ENCODE data around the gene MAEA. TPM values are rescaled to one million over a fixed set of nuclear protein-coding genes. Genes with fewer than 3 reads are reported as not detected.

Gene MAEA
- polyA plus RNA-seq, 3 donors: 34.3 to 83.5 (median 37.7) TPM

- Histone ChIP-seq H3K4me2 (replicated peaks; ENCODE audit: extremely low read depth, low read length, poor library complexity, severe bottlenecking) (no peak overlapping the region), H3K36me3 (replicated peaks in 1 of 2; ENCODE audit: control insufficient read depth in 1 of 2, insufficient read depth in 2 of 2, low read length in 2 of 2) (no peaks in the 10 kb centered on the region), H3K27ac (ENCODE audit: low read depth in 1 of 2, low read length in 2 of 2) (no peak overlapping the region), H3K27me3 (ENCODE audit: control insufficient read depth in 2 of 2, insufficient read depth in 2 of 2, low read length in 2 of 2) (no peaks in the 10 kb centered on the region), H3K79me2 (ENCODE audit: insufficient read depth, low read length) (peaks cover 13% of the 10 kb centered on the region), H4K20me1 (ENCODE audit: insufficient read depth, low read length) (no peaks in the 10 kb centered on the region), H3K4me1 (ENCODE audit: control insufficient read depth in 1 of 2, insufficient read depth in 2 of 2, low read length in 2 of 2) (peaks cover 14 to 16% of the 10 kb centered on the region in 2 donors), H3K9me3 (replicated peaks in 1 of 2; ENCODE audit: control insufficient read depth in 1 of 2, insufficient read depth in 1 of 2, low read length in 2 of 2) (peaks cover 0 to 15% of the 10 kb centered on the region in 2 donors), H2AFZ (ENCODE audit: insufficient read depth, low read depth, low read length, poor library complexity, severe bottlenecking) (no peak overlapping the region), H3K9ac (ENCODE audit: insufficient read depth, low read length, poor library complexity, severe bottlenecking) (no peak overlapping the region), H3K4me3 (replicated peaks in 1 of 3; ENCODE audit: low read depth in 2 of 3, low read length in 3 of 3) (no peak overlapping the region)
- peaks cover 7 to 21% (median 13%) of the 10 kb centered on the region in 7 donors for H3K9me3 Mint-ChIP-seq
- intact Hi-C loops (cut with micrococcal nuclease): loop anchor here (5.0 kb wide), 3 partner anchors 39 to 504 kb away; partner anchors contain the start of genes CTBP1 (in 1 of the 2) and FGFRL1 (in 1 of the 2)
- no peak overlapping the region for H3K4me3 Mint-ChIP-seq
- peak; percentile 23 for TF ChIP-seq CTCF (IDR thresholded peaks at IDR 0.05)
- H3K27ac Mint-ChIP-seq: no peak overlapping the region
- peaks cover 13% of the 10 kb centered on the region for H3K4me1 Mint-ChIP-seq
- H3K36me3 Mint-ChIP-seq: no peaks in the 10 kb centered on the region
- H3K27me3 Mint-ChIP-seq (ENCODE audit: low read depth in 3 of 3): peaks cover 3 to 4% (median 3%) of the 10 kb centered on the region in 3 donors
- no peak for DNase-seq
- WGBS (ENCODE audit: insufficient coverage): 92% methylated on average over 21 of the region's 21 CpGs
Measured at GRCh38 chr4:1285790-1286553, 3.7 kb upstream of the MAEA start.

- intact Hi-C loops (cut with micrococcal nuclease): loop anchor here (2.0 to 5.0 kb wide), 4 partner anchors 41 to 506 kb away; partner anchors contain the start of genes CTBP1 (in 1 of the 2), FGFRL1 (in 1 of the 2) and UVSSA (in 1 of the 2)
- H2AFZ ChIP-seq (ENCODE audit: insufficient read depth, low read depth, low read length, poor library complexity, severe bottlenecking): peak overlapping the region; percentile 77
- Mint-ChIP-seq H3K27ac (peak overlapping the region in 5 of 7 donors; percentile 62 to 93 (median 90)), H3K36me3 (peaks cover 17 to 19% of the 10 kb centered on the region in 2 donors), H3K27me3 (ENCODE audit: low read depth in 3 of 3) (peaks cover 0 to 2% (median 1%) of the 10 kb centered on the region in 3 donors), H3K4me3 (peak overlapping the region; percentile 75 to 85), H3K4me1 (peaks cover 33% of the 10 kb centered on the region), H3K9me3 (peaks cover 7 to 13% (median 11%) of the 10 kb centered on the region in 7 donors)
- TF ChIP-seq CTCF (IDR thresholded peaks at IDR 0.05): no peak
- H3K27me3 ChIP-seq (ENCODE audit: control insufficient read depth in 2 of 2, insufficient read depth in 2 of 2, low read length in 2 of 2): no peaks in the 10 kb centered on the region
- peaks cover 0 to 15% of the 10 kb centered on the region in 2 donors for H3K9me3 ChIP-seq (replicated peaks in 1 of 2; ENCODE audit: control insufficient read depth in 1 of 2, insufficient read depth in 1 of 2, low read length in 2 of 2)
- H3K4me1 ChIP-seq (ENCODE audit: control insufficient read depth in 1 of 2, insufficient read depth in 2 of 2, low read length in 2 of 2): peaks cover 25 to 36% of the 10 kb centered on the region in 2 donors
- peak overlapping the region; percentile 65 to 91 for H3K27ac ChIP-seq (ENCODE audit: low read depth in 1 of 2, low read length in 2 of 2)
- H3K79me2 ChIP-seq (ENCODE audit: insufficient read depth, low read length): peaks cover 41% of the 10 kb centered on the region
- 85% methylated on average over 4 of the region's 7 CpGs for WGBS (ENCODE audit: insufficient coverage)
- no peaks in the 10 kb centered on the region for H3K36me3 ChIP-seq (replicated peaks in 1 of 2; ENCODE audit: control insufficient read depth in 1 of 2, insufficient read depth in 2 of 2, low read length in 2 of 2)
- peak overlapping the region; percentile 87 for H3K4me2 ChIP-seq (replicated peaks; ENCODE audit: extremely low read depth, low read length, poor library complexity, severe bottlenecking)
- peak overlapping the region in 2 of 3 experiments; percentile 54 to 82 for H3K4me3 ChIP-seq (replicated peaks in 1 of 3; ENCODE audit: low read depth in 2 of 3, low read length in 3 of 3)
- peaks cover 13% of the 10 kb centered on the region for H4K20me1 ChIP-seq (ENCODE audit: insufficient read depth, low read length)
- H3K9ac ChIP-seq (ENCODE audit: insufficient read depth, low read length, poor library complexity, severe bottlenecking): peak overlapping the region; percentile 97
- no peak for DNase-seq
Measured at GRCh38 chr4:1288786-1289185, 905 bp upstream of the MAEA start.
